Measurements from ENCODE around the gene COL27A1.
"Not testable (repeated sequence)": the region's sequence is repeated elsewhere in the genome, so short reads cannot be mapped to it uniquely, and the experiment has no call there.

Gene COL27A1

DNA sequence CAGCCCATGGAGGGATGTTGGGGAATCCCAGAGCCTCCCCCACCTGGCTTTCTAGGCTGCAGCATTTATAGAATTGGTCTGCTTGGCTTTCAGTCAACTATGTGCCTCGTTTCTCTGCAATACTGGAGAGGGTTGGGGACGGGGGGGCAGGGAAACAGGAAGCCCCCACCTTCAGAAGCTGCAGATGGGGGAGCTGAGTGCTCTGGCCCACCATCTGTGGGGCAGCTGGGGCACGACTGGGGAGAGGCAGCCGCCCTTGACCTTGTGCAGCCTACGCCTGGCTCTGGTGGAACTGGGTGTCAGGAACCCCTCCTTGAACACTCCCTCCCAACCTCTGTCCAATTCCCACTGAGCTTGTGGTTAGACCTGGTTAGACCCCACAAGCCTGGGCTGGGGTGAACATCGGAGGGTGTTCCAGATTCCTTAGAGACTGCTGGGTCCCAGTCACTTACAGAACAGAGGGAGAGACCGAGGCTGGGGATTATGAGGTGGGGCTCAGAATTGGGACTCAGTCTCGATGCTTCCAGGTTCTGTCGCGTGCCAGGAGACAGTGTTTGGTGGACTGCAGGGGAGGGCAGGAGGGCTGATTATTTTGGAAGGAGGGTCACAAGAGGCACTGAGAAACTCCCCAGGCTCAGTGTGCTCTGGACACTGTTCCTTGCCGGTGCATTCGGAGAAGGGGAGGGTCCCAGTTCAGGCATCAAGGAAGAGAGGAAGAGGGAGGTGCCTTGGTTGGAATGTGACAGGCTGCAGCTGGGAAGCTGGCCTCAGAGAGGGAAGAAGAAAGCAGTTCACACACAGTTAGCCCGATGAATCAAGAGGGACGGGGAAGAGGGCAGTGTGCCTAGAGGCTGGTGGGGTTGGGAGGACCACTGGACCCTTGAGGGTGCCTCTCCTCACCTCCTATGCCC lies 25.6 kb downstream of the COL27A1 start:
- DNase-seq (ENCODE audit: low spot score), result no peak

GRCh38 chr9:114181607-114182409 lies 26.5 kb downstream of the COL27A1 start:
- no peak for DNase-seq (ENCODE audit: low spot score)

DNA sequence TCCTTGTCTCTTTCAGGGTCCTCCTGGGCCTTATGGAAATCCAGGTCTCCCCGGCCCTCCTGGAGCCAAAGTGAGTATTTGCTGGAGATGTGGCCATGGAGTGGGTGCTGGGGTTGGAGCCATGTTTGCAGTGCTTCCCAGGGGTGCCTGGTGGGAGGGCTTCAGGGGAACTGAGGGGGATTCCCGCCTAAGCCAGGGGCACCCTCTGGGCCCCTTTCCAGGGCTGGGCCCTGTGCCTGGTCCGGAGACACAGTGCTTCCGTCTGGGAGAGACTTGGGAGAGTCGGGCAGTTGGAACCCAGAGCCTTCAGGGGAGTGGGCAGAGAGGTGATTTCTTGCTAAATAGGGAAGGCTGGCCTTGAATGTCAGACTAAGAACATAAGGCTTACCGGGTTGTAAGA lies 27.7 kb downstream of the COL27A1 start:
- no peak for DNase-seq (ENCODE audit: low spot score)

GRCh38 chr9:114184071-114184470 lies 28.7 kb downstream of the COL27A1 start:
- no peak for DNase-seq (ENCODE audit: low spot score)

GRCh38 chr9:114184866-114185265 lies 29.5 kb downstream of the COL27A1 start:
- no peak for DNase-seq (ENCODE audit: low spot score)

- no peak for DNase-seq (ENCODE audit: low spot score)
Measured at GRCh38 chr9:114185570-114186490, 30.5 kb downstream of the COL27A1 start.

DNA sequence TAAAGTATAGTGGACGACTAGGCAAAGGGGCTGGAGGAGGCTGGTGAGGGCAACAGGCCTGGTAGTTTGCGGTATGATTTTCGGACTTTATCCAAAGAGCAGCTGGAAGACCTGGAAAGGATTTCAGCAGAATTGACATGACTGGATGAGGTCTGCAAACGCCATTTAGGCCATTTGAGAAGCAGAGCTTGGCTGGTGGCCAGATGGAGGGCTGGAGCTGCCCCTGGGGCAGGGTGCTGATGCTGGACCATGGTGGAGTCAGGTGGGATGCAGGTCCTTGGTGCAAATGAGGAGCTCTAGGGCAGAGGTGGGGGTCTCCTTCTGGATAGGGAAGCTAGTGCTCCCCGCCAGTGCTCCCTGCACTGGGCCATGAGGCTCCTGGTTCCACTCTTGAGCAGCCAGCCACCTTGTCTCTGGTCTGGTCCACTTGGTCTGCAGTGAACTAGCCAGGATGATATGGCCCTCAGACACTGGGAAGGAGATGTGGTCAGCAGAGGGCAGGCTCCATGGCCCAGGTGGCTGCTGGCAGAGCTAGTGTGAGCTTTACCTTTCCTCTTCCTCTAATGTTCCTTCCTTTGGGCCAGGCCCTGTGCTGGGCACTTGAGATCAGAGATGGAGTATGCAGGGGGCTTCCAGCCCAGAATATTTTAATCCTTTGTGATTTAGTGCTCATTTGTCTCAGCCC lies 31.4 kb downstream of the COL27A1 start:
- no peak for DNase-seq (ENCODE audit: low spot score)

- DNase-seq (ENCODE audit: low spot score), result no peak
Measured at GRCh38 chr9:114187827-114188226, 32.5 kb downstream of the COL27A1 start.

DNA sequence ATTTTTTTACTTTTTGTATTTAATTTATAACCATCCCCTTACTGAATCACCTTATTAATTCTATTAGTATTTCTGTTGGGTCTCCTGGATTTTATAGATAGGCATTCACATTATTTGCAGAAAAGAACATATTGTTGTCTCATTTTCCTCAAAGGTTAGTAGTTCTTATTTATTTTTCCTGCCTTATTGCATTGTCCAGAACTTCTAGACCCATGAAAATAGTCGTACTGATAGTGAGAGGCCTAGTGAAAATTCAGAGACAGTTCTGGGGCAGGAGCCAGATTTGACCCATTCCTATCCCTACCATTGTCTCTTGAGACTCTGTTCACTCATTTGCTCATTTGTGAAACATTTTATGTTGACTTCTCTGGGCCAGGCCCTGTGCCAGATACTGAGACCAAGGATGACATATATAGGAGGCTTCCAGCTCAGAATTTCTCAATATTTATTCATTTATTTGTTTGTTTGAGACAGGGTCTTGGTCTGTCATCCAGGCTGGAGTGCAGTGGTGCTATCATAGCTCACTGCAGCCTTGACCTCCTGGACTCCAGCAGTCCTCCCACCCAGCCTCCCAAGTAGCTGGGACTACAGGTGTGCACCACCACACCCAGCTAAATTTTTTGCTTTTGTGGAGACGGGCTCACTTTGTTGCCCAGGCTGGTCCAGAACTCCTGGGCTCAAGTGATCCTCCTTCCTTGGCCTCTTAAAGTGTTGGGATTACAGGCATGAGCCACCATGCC lies 34.7 kb downstream of the COL27A1 start:
- DNase-seq (ENCODE audit: low spot score), result no peak

DNA sequence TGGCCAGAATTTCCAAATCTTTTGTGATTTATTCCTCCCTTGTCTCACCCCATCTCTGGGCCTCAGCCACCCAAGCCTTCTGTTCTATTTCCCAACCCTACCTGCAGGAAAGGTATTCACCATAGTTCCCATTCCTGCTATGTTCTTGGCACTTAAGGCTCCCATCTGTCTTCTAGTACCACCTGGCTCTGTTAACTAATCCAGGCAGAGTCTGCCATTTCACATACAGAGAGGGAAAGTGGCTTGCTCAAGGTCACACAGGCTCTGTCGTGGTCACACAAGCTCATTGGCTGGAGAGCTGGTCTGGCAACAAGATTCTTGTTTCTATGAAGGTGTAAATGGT lies 35.2 kb downstream of the COL27A1 start:
- no peak for DNase-seq (ENCODE audit: low spot score)

GRCh38 chr9:114191402-114191801 lies 36.1 kb downstream of the COL27A1 start:
- not testable (repeated sequence) for DNase-seq (ENCODE audit: low spot score)

GRCh38 chr9:114192539-114192938 lies 37.2 kb downstream of the COL27A1 start:
- no peak for DNase-seq (ENCODE audit: low spot score)

DNA sequence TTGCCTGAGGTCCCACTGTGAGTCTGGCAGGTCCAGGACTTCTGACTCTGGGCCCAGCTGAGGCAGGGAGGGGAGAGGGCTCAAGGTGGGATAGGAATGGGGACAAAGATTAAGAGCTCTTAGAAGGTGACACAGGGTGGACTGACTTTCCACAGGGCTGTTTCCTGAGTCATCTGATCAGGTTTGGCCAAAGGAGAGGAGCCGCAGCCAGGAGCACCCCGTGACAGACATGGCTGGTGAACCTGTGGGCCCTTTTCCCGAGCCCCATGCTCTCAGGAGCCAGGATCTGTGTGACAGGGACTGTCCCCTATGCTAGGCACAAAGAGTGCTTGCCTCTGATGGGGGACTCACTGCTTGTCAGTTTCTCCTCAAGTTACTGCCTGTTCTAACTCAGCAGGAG lies 37.8 kb downstream of the COL27A1 start:
- no peak for DNase-seq (ENCODE audit: low spot score)

GRCh38 chr9:114196117-114196516 lies 40.8 kb downstream of the COL27A1 start:
- no peak for DNase-seq (ENCODE audit: low spot score)

DNA sequence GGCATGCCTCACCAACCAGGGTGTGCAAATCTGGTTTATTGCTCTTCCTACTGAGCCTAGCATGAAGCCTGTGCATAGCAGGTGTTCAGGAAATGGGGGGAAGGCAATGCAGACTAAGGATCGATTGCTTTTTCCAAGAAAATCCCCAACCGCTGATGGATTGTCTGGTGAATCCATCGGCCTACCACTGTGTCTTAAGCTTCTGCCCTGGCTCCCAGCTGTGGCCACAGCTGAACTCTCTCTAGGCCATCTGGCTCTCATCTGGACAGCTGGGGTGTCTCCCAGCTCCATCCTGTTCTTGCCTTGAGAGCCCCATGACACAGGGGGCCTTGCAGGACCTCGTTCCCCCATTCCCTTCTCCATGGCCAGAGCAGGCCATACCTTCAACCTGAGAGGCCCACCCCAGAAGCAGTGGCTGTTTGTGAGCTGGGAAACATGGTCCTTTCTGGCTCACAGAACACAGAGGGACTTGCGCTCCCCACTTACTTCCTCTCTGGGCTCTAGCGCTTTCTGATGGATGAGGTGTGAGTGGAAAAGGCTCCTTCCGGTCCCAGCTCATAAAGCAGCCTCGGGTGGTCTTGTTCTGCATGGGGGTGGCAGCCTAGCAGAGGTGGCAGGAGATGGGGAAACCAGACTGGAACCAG lies 41.8 kb downstream of the COL27A1 start:
- no peak for DNase-seq (ENCODE audit: low spot score)

- no peak for DNase-seq (ENCODE audit: low spot score)
Measured at GRCh38 chr9:114198249-114199040, 43.1 kb downstream of the COL27A1 start.

GRCh38 chr9:114200721-114201300 lies 45.5 kb downstream of the COL27A1 start:
- DNase-seq (ENCODE audit: low spot score), result no peak

DNA sequence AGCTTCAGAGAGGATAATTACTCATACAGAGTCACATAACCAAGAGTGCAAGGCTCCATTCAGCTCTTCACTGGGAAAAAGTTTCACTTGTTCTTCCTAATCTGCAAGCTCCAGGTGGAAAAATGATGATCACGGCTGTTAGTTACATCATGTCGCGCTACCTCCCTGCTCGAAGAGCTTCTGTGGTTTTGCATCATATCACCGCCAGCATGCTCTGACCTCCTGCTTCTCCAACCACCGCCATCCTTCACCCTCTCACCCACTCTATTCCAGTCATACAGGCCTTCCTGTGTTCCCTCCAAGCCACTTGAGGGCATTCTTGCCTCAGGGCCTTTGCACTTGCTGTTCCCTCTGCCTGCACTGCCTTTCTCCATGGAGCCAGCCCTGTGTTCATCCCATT lies 47.1 kb downstream of the COL27A1 start:
- DNase-seq (ENCODE audit: low spot score), result no peak

- no peak for DNase-seq (ENCODE audit: low spot score)
Measured at GRCh38 chr9:114202849-114203248, 47.5 kb downstream of the COL27A1 start.
